ENCODE measurements around the gene ENTHD1.

The ENTHD1 gene

GRCh38 chr22:39893526-39893925 is at the start of gene ENTHD1:
ENTHD1 (minus strand) TSS chr22:39893760; CDS start chr22:39887748, 6,012 bp downstream.
- DNase-seq: no peak

GRCh38 chr22:39943337-39943736 is 49.8 kb upstream of the ENTHD1 start:
- DNase-seq: no peak

- DNase-seq: no peak
These were observed 49.1 kb upstream of the ENTHD1 start for GRCh38 chr22:39942439-39943230.

GRCh38 chr22:39941601-39942000 is 48.0 kb upstream of the ENTHD1 start:
- no peak for DNase-seq

GRCh38 chr22:39940757-39941305 is 47.3 kb upstream of the ENTHD1 start:
- DNase-seq: no peak

- no peak for DNase-seq
These were observed 46.3 kb upstream of the ENTHD1 start for GRCh38 chr22:39939830-39940229.

- DNase-seq: no peak
These were observed 45.0 kb upstream of the ENTHD1 start for GRCh38 chr22:39938509-39939111.

GRCh38 chr22:39937906-39938305 is 44.3 kb upstream of the ENTHD1 start:
- no peak for DNase-seq

- DNase-seq: no peak
These were observed 43.1 kb upstream of the ENTHD1 start for GRCh38 chr22:39936523-39937145.

- no peak for DNase-seq
These were observed 42.1 kb upstream of the ENTHD1 start for GRCh38 chr22:39935612-39936011.

GRCh38 chr22:39935116-39935515 is 41.6 kb upstream of the ENTHD1 start:
- no peak for DNase-seq

- no peak for DNase-seq
These were observed 40.2 kb upstream of the ENTHD1 start for GRCh38 chr22:39933741-39934140.

GRCh38 chr22:39932918-39933649 is 39.5 kb upstream of the ENTHD1 start:
- DNase-seq: no peak

- no peak for DNase-seq
These were observed 38.6 kb upstream of the ENTHD1 start for GRCh38 chr22:39932166-39932565.

GRCh38 chr22:39931251-39931650 is 37.7 kb upstream of the ENTHD1 start:
- DNase-seq: no peak

- DNase-seq: peak; percentile 22
These were observed 35.3 kb upstream of the ENTHD1 start for GRCh38 chr22:39928536-39929520.

GRCh38 chr22:39927544-39927943 is 34.0 kb upstream of the ENTHD1 start:
- DNase-seq: no peak

GRCh38 chr22:39926753-39927152 is 33.2 kb upstream of the ENTHD1 start:
- no peak for DNase-seq

GRCh38 chr22:39925909-39926679 is 32.5 kb upstream of the ENTHD1 start:
- no peak for DNase-seq

GRCh38 chr22:39925273-39925672 is 31.7 kb upstream of the ENTHD1 start:
- DNase-seq: no peak

GRCh38 chr22:39924286-39924685 is 30.7 kb upstream of the ENTHD1 start:
- no peak for DNase-seq

Measured in GF-D8 (cell line).